HEK293 (cell line): ENCODE data around the gene MPZL1.

ENCODE experiments used
- TCF7L2 ChIP-seq: IDR thresholded peaks from 2 replicates; pipeline ENCODE4 v1.6.1; 2011; ENCODE audit warnings: low read depth, mild to moderate bottlenecking, inconsistent platforms, low read length, moderate library complexity, borderline replicate concordance
- YY1 ChIP-seq: fragments of 450-650 bp; formaldehyde crosslinking; IDR thresholded peaks from 2 replicates; pipeline ENCODE4 v1.5.1; 2018; ENCODE audit warnings: missing biosample characterization, missing genetic modification characterization
- ZNF24 ChIP-seq: fragments of 450-650 bp; formaldehyde crosslinking; IDR thresholded peaks from 2 replicates; pipeline ENCODE4 v1.5.1; 2016; ENCODE audit warnings: missing biosample characterization, missing genetic modification characterization
- ZNF274 ChIP-seq, 2 experiments: fragments of 200-500 bp in 1 of 2; fragments of 450-650 bp in 1 of 2; sonication (Bioruptor generic) in 1 of 2; formaldehyde crosslinking in 1 of 2; IDR thresholded peaks; 2 replicates each; pipeline versions ENCODE4 v1.5.1 to v1.6.1; 2014 to 2016; ENCODE audit warnings: borderline replicate concordance in 1 of 2, inconsistent platforms in 1 of 2, low read length in 1 of 2, missing biosample characterization in 1 of 2, missing genetic modification characterization in 1 of 2
- ZNF623 ChIP-seq: fragments of 450-650 bp; formaldehyde crosslinking; IDR thresholded peaks from 2 replicates; pipeline ENCODE4 v1.5.1; 2016; ENCODE audit warnings: missing biosample characterization, missing genetic modification characterization

DNA sequence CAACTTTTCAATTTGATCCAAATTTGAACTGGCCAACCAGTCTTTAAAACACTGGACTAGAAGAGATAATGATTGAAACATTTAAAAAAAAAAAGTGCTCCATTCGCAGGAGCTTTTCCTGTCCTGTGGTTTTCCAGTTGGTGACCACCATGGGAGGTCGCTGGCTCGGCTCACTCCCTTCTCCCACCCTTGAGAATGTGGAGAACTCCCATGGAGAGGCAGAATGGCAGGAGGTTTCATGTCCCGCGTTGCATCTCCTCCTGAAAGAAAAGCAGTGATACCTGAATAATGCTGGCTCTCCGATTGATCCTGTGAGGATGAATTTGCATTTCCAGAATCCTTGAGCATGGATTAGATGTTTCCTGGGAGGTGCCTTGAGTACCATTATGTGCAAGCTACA lies 16.5 kb upstream of the MPZL1 start:
- no peak for TF ChIP-seq YY1
- no peak for TF ChIP-seq ZNF623 (tag by site-specific recombination)
- no peak for TF ChIP-seq ZNF24
- TF ChIP-seq TCF7L2, result no peak
- TF ChIP-seq ZNF274 (IDR thresholded peaks at IDR 0.05; ENCODE audit: low read length), result no peak
- TF ChIP-seq ZNF274 (tag by site-specific recombination; IDR thresholded peaks at IDR 0.05; ENCODE audit: borderline replicate concordance), result no peak
